ENCODE results near the gene DACT2.

DNA sequence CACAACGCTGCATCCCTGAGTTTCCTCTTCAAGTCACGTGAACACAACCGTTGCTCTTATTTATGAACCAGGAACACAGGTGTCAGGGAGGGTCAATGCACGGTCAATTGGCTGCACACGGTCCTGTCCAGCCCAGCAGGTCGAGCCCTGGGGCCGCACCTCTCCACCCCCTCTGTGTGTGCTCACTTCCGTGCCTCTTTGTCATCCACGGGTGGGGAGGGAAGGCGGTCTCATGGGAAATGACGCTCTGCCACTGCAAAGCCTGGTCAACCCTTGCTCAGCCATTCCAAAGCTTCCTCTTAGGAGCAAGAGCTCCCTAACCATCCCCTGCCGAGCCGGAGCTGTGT, 38.7 kb downstream of the DACT2 start:
- TF ChIP-seq POLR2A (IDR thresholded peaks at IDR 0.05; ENCODE audit: low read length): no peak
- no peak for TF ChIP-seq GATA1 (IDR thresholded peaks at IDR 0.05; ENCODE audit: low read depth, low read length)
